Adrenal gland (tissue), 5 donors: ENCODE data around the gene KRTAP10-1.

Source experiments
- POLR2A ChIP-seq, 2 donors: fragments of 450-650 bp; IDR thresholded peaks; one replicate each; pipeline ENCODE4 v1.6.1; 2017; ENCODE audit warnings: antibody characterized with exemption in 2 of 2, mild to moderate bottlenecking in 2 of 2, moderate library complexity in 1 of 2
- TF ChIP-seq, protein P1 (sequence below), 6 experiments: fragments of 450-650 bp in 4 of 6; fragments of 200-600 bp in 2 of 6; sonication (generic) in 1 of 6; IDR thresholded peaks; 1 replicate in 5 of 6; 2 replicates in 1 of 6; pipeline versions ENCODE4 v1.5.1 to v1.8.0; 2016 to 2021; ENCODE audit warnings: antibody characterized with exemption in 6 of 6, mild to moderate bottlenecking in 2 of 6, moderate library complexity in 1 of 6
- donor health status: DM: no; HTN: no; CAD: no.

GRCh38 chr21:44506279-44507255 lies 33.4 kb downstream of the KRTAP10-1 start:
- TF ChIP-seq, protein P1, sequence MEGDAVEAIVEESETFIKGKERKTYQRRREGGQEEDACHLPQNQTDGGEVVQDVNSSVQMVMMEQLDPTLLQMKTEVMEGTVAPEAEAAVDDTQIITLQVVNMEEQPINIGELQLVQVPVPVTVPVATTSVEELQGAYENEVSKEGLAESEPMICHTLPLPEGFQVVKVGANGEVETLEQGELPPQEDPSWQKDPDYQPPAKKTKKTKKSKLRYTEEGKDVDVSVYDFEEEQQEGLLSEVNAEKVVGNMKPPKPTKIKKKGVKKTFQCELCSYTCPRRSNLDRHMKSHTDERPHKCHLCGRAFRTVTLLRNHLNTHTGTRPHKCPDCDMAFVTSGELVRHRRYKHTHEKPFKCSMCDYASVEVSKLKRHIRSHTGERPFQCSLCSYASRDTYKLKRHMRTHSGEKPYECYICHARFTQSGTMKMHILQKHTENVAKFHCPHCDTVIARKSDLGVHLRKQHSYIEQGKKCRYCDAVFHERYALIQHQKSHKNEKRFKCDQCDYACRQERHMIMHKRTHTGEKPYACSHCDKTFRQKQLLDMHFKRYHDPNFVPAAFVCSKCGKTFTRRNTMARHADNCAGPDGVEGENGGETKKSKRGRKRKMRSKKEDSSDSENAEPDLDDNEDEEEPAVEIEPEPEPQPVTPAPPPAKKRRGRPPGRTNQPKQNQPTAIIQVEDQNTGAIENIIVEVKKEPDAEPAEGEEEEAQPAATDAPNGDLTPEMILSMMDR (IDR thresholded peaks at IDR 0.05), result no peak
- no peak for TF ChIP-seq POLR2A (IDR thresholded peaks at IDR 0.05)
